BJ (cell line): ENCODE measurements around the gene TMEM238L. TPM values are rescaled to one million over a fixed set of nuclear protein-coding genes. Genes with fewer than 3 reads are reported as not detected.

Source experiments
- CTCF ChIA-PET: fragments of 350-600 bp; formaldehyde crosslinking; extraction: SDS; loops from one replicate; lab custom pipeline; 2021; ENCODE audit warnings: antibody characterized with exemption, inconsistent platforms; lab: Yijun Ruan, JAX
- POLR2A ChIA-PET: fragments of 300-600 bp; sonication (Branson Sonifier 250); formaldehyde crosslinking; extraction: SDS; loops from one replicate; lab custom pipeline; 2021; ENCODE audit warnings: antibody characterized with exemption; lab: Charles Lee
- DNase-seq: peaks from one replicate; pipeline ENCODE4 v3.0.0-alpha.2; 2011; ENCODE audit warnings: low read depth
- H3K27me3 ChIP-seq: 2 replicates; pipeline ENCODE4 v1.6.0; 2011; ENCODE audit warnings: low read length; ENCODE audit not compliant: control insufficient read depth, insufficient read depth
- H3K36me3 ChIP-seq: 2 replicates; pipeline ENCODE4 v1.5.1; 2011; ENCODE audit warnings: low read length; ENCODE audit not compliant: control insufficient read depth, insufficient read depth
- H3K4me3 ChIP-seq: 2 replicates; pipeline ENCODE4 v1.5.1; 2011; ENCODE audit warnings: low read depth, mild to moderate bottlenecking, control low read depth, low read length
- CTCF ChIP-seq: IDR thresholded peaks from 2 replicates; pipeline ENCODE4 v1.5.1; 2011; ENCODE audit warnings: low read depth, mild to moderate bottlenecking, control low read depth, inconsistent platforms, low read length, moderate library complexity; ENCODE audit not compliant: insufficient read depth
- polyA plus RNA-seq: library from polyadenylated mRNA; depleted of rRNA; stranded (reverse); fragments of >200 nt; gene quantifications from 2 replicates; pipeline ENCODE4 v1.2.3, GENCODE V29; 2011

Gene TMEM238L
- polyA plus RNA-seq, 1 experiment: not detected

- Histone ChIP-seq H3K36me3 (no peaks in the 10 kb centered on the region), H3K27me3 (no peaks in the 10 kb centered on the region), H3K4me3 (no peak overlapping the region)
- CTCF ChIA-PET: no interaction called here
- DNase-seq: no peak
- no peak for TF ChIP-seq CTCF
- POLR2A ChIA-PET: no interaction called here
Observed at GRCh38 chr17:10758062-10758461, 45.8 kb downstream of the TMEM238L start.

- Histone ChIP-seq H3K36me3 (no peaks in the 10 kb centered on the region), H3K27me3 (no peaks in the 10 kb centered on the region), H3K4me3 (no peak overlapping the region)
- CTCF ChIA-PET: no interaction called here
- POLR2A ChIA-PET: no interaction called here
- no peak for DNase-seq
- no peak for TF ChIP-seq CTCF
Observed at GRCh38 chr17:10757647-10758046, 46.3 kb downstream of the TMEM238L start.

- CTCF ChIA-PET: no interaction called here
- DNase-seq: no peak
- TF ChIP-seq CTCF: no peak
Observed at GRCh38 chr17:10757067-10757466, 46.8 kb downstream of the TMEM238L start.

DNA sequence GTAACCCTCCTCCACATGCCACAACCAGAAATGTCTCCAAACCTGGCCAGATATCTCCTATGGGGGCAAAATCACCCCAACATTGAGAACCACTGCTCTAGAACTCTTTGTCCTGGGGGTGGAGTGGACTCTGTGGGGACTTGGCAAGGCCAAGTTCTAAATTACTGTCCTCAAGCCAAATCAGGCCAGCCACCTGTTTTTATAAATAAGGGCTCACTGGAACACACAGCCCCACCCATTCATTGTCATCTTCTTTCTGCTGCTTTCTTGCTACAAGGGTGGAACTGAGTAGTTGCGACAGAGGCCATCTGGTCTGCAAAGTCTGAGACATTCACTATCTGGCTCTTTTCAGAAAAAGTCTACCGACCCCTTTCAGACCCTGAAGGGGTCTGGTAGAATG, 47.3 kb downstream of the TMEM238L start:
- ChIA-PET POLR2A (no interaction called here), CTCF (no interaction called here)
- Histone ChIP-seq H3K36me3 (no peaks in the 10 kb centered on the region), H3K27me3 (no peaks in the 10 kb centered on the region), H3K4me3 (no peak overlapping the region)
- no peak for TF ChIP-seq CTCF
- no peak for DNase-seq

More at GRCh38 chr17:10757067-10757466, 46.8 kb downstream of the TMEM238L start:
- Histone ChIP-seq H3K4me3 (no peak overlapping the region), H3K36me3 (no peaks in the 10 kb centered on the region), H3K27me3 (no peaks in the 10 kb centered on the region)
- POLR2A ChIA-PET: no interaction called here

DNA sequence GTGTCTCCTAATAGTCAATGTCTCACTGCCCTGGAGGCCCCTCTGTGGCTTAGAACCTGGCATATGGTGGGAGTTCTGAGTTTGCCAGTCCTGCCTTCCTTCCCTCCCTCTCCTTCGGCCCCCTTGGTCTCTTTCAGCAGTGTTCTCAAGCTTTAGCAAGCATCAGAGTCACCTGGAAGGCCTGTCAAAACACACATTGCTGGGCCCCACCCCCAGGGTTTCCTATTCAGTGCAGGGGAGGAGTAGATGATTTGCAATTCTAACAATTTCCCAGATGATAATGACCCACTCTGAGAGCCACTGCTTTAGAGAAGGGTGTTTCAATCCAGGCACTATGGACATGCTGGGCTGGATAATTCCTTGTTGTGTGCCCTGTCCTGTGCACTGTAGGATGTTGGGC, 47.7 kb downstream of the TMEM238L start:
- Histone ChIP-seq H3K27me3 (no peaks in the 10 kb centered on the region), H3K4me3 (no peak overlapping the region), H3K36me3 (no peaks in the 10 kb centered on the region)
- ChIA-PET CTCF (no interaction called here), POLR2A (no interaction called here)
- TF ChIP-seq CTCF: no peak
- no peak for DNase-seq
